Loucy (cell line): Measurements from ENCODE around the gene ASB4.

Experiments used
- H2AFZ ChIP-seq: fragments of 200-600 bp; sonication (generic); 2 replicates; pipeline ENCODE4 v1.6.0; 2016; ENCODE audit warnings: antibody characterized with exemption, mild to moderate bottlenecking, low read length, moderate library complexity
- H3F3A ChIP-seq: fragments of 200-600 bp; 2 replicates; pipeline ENCODE4 v1.6.0; 2016; ENCODE audit warnings: antibody characterized with exemption, low read depth, mild to moderate bottlenecking
- H3K27me3 ChIP-seq: fragments of 200-600 bp; sonication (generic); 2 replicates; pipeline ENCODE4 v1.6.1; 2014; ENCODE audit warnings: low read length, mild to moderate bottlenecking; ENCODE audit not compliant: insufficient read depth, poor library complexity, severe bottlenecking
- H3K36me3 ChIP-seq: fragments of 200-600 bp; sonication (generic); 2 replicates; pipeline ENCODE4 v1.6.1; 2016; ENCODE audit warnings: low read length; ENCODE audit not compliant: insufficient read depth
- H3K4me1 ChIP-seq: fragments of 200-600 bp; sonication (generic); 2 replicates; pipeline ENCODE4 v1.5.1; 2014; ENCODE audit warnings: low read length, mild to moderate bottlenecking; ENCODE audit not compliant: insufficient read depth, poor library complexity, severe bottlenecking
- H3K4me2 ChIP-seq: fragments of 200-600 bp; sonication (generic); 2 replicates; pipeline ENCODE4 v1.6.0; 2014; ENCODE audit warnings: antibody characterized with exemption, low read length, low read depth, mild to moderate bottlenecking; ENCODE audit not compliant: poor library complexity, severe bottlenecking
- H3K4me3 ChIP-seq: fragments of 200-600 bp; sonication (generic); 2 replicates; pipeline ENCODE4 v1.5.1; 2014; ENCODE audit warnings: low read length, mild to moderate bottlenecking, mixed read lengths; ENCODE audit not compliant: poor library complexity, severe bottlenecking
- H3K79me2 ChIP-seq: fragments of 200-600 bp; sonication (generic); 2 replicates; pipeline ENCODE4 v1.6.1; 2014; ENCODE audit warnings: low read length; ENCODE audit not compliant: insufficient read depth
- H3K9ac ChIP-seq: fragments of 200-600 bp; sonication (generic); 2 replicates; pipeline ENCODE4 v1.6.0; 2014; ENCODE audit warnings: mild to moderate bottlenecking, low read depth, low read length, moderate library complexity; ENCODE audit not compliant: poor library complexity, severe bottlenecking
- H3K9me2 ChIP-seq: fragments of 200-600 bp; sonication (generic); replicated peaks from 2 replicates; pipeline ENCODE4 v1.6.1; 2016; ENCODE audit warnings: low read depth, low read length, mixed read lengths
- H3K9me3 ChIP-seq: fragments of 200-600 bp; sonication (generic); 2 replicates; pipeline ENCODE4 v1.6.1; 2014; ENCODE audit warnings: mild to moderate bottlenecking, antibody characterized with exemption, low read length, low read depth; ENCODE audit not compliant: insufficient read depth
- H4K20me1 ChIP-seq: fragments of 200-600 bp; sonication (generic); 2 replicates; pipeline ENCODE4 v1.6.0; 2014; ENCODE audit warnings: antibody characterized with exemption, low read length, mild to moderate bottlenecking; ENCODE audit not compliant: insufficient read depth, poor library complexity, severe bottlenecking
- CTCF ChIP-seq: fragments of 200-600 bp; sonication (generic); conservative IDR thresholded peaks from 2 replicates; pipeline ENCODE4 v1.5.1; 2014; ENCODE audit warnings: mild to moderate bottlenecking, antibody characterized with exemption, low read length
- EZH2phosphoT487 ChIP-seq: fragments of 200-600 bp; IDR thresholded peaks from 2 replicates; pipeline ENCODE4 v1.6.1; 2018; ENCODE audit warnings: antibody characterized with exemption, mild to moderate bottlenecking, moderate library complexity, borderline replicate concordance

Gene ASB4

GRCh38 chr7:95534796-95535195, 49.1 kb downstream of the ASB4 start:
- H3K4me2 ChIP-seq: no peak overlapping the region
- no peaks in the 10 kb centered on the region for H3K36me3 ChIP-seq
- TF ChIP-seq CTCF: no peak
- no peak for TF ChIP-seq EZH2phosphoT487
- no peak overlapping the region for H3K9ac ChIP-seq
- no peaks in the 10 kb centered on the region for H3F3A ChIP-seq
- no peaks in the 10 kb centered on the region for H3K9me3 ChIP-seq
- H3K9me2 ChIP-seq: no peaks in the 10 kb centered on the region
- no peaks in the 10 kb centered on the region for H3K79me2 ChIP-seq
- H4K20me1 ChIP-seq: no peaks in the 10 kb centered on the region
- H2AFZ ChIP-seq: no peak overlapping the region
- H3K4me1 ChIP-seq: no peaks in the 10 kb centered on the region
- H3K4me3 ChIP-seq: no peak overlapping the region
- H3K27me3 ChIP-seq: no peaks in the 10 kb centered on the region

- Histone ChIP-seq H3K9ac (no peak overlapping the region), H3K36me3 (no peaks in the 10 kb centered on the region), H3K4me3 (no peak overlapping the region), H2AFZ (no peak overlapping the region), H3K4me1 (no peaks in the 10 kb centered on the region), H4K20me1 (no peaks in the 10 kb centered on the region), H3F3A (no peaks in the 10 kb centered on the region), H3K79me2 (no peaks in the 10 kb centered on the region), H3K4me2 (no peak overlapping the region), H3K27me3 (no peaks in the 10 kb centered on the region), H3K9me2 (no peaks in the 10 kb centered on the region), H3K9me3 (no peaks in the 10 kb centered on the region)
- TF ChIP-seq EZH2phosphoT487: no peak
- no peak for TF ChIP-seq CTCF
Measured at GRCh38 chr7:95535662-95536061, 49.9 kb downstream of the ASB4 start.

- H3K9me2 ChIP-seq: no peaks in the 10 kb centered on the region
- H3K27me3 ChIP-seq: no peaks in the 10 kb centered on the region
- H4K20me1 ChIP-seq: no peaks in the 10 kb centered on the region
- H3K9me3 ChIP-seq: no peaks in the 10 kb centered on the region
- no peak overlapping the region for H3K9ac ChIP-seq
- H3K4me1 ChIP-seq: no peaks in the 10 kb centered on the region
- H2AFZ ChIP-seq: no peak overlapping the region
- no peaks in the 10 kb centered on the region for H3F3A ChIP-seq
- no peak overlapping the region for H3K4me3 ChIP-seq
- TF ChIP-seq EZH2phosphoT487 (no peak), CTCF (no peak)
- H3K36me3 ChIP-seq: no peaks in the 10 kb centered on the region
- no peak overlapping the region for H3K4me2 ChIP-seq
- no peaks in the 10 kb centered on the region for H3K79me2 ChIP-seq
Measured at GRCh38 chr7:95536656-95537311, 51.0 kb downstream of the ASB4 start.
